Ascending aorta (tissue), 2 donors: ENCODE data around the gene C10orf88. TPM values are rescaled to one million over a fixed set of nuclear protein-coding genes. Genes with fewer than 3 reads are reported as not detected.

Source experiments
- DNase-seq, 2 donors: peaks; one replicate each; pipeline ENCODE4 v3.0.0-alpha.2; 2019; ENCODE audit warnings: low spot score in 2 of 2
- H3K27ac ChIP-seq, 2 donors: fragments of 200-600 bp; sonication (generic); one replicate each; pipeline ENCODE4 v1.5.1; 2016 to 2017; ENCODE audit warnings: mild to moderate bottlenecking in 1 of 2
- H3K27me3 ChIP-seq: fragments of 200-600 bp; sonication (generic); one replicate; pipeline ENCODE4 v1.5.1; 2017
- H3K36me3 ChIP-seq, 2 donors: fragments of 200-600 bp; sonication (generic); one replicate each; pipeline ENCODE4 v1.5.1; 2016
- H3K4me1 ChIP-seq, 2 donors: fragments of 200-600 bp; sonication (generic); one replicate each; pipeline ENCODE4 v1.5.1; 2016 to 2017; ENCODE audit warnings: mild to moderate bottlenecking in 1 of 2
- H3K4me3 ChIP-seq, 2 donors: fragments of 200-600 bp; sonication (generic); one replicate each; pipeline ENCODE4 v1.5.1; 2016 to 2017; ENCODE audit warnings: mild to moderate bottlenecking in 1 of 2
- H3K9me3 ChIP-seq, 2 donors: fragments of 200-600 bp; sonication (generic); one replicate each; pipeline ENCODE4 v1.5.1; 2016
- CTCF ChIP-seq, 3 experiments: fragments of 200-600 bp in 2 of 3; fragments of 450-650 bp in 1 of 3; sonication (generic) in 2 of 3; IDR thresholded peaks; one replicate each; pipeline ENCODE4 v1.5.1; 2016 to 2019; ENCODE audit warnings: antibody characterized with exemption in 3 of 3, mild to moderate bottlenecking in 1 of 3, moderate library complexity in 1 of 3
- intact Hi-C: fragments of 100-400 bp; cut with DNase I; formaldehyde crosslinking; loops from one replicate; pipeline ENCODE4 v1.15.1; 2023
- total RNA-seq: library from RNA; depleted of rRNA; stranded (reverse); fragments of >200 nt; gene quantifications from one replicate; pipeline ENCODE4 v1.1.0, GENCODE V29; 2016

C10orf88 gene
- 1.3 TPM for total RNA-seq

GRCh38 chr10:122953902-122954730 lies at the start of gene C10orf88:
C10orf88 (minus strand) TSS chr10:122954227; CDS start chr10:122954178, 49 bp downstream.
- Histone ChIP-seq H3K27ac (peak within 1 kb of the TSS; percentile 70 to 75), H3K9me3 (no peaks in the 10 kb centered on the region), H3K27me3 (no peaks in the 10 kb centered on the region), H3K36me3 (no peaks in the 10 kb centered on the region), H3K4me3 (peak within 1 kb of the TSS; percentile 76 to 97), H3K4me1 (peaks cover 0 to 5% of the 10 kb centered on the region in 2 donors)
- intact Hi-C loops = loop anchor here (1.0 kb wide), 3 partner anchors 26 to 200 kb away; partner anchors contain the start of genes BUB3, IKZF5 and PSTK
- DNase-seq = peak; percentile 88 to 98
- no peak for TF ChIP-seq CTCF (IDR thresholded peaks at IDR 0.05)

GRCh38 chr10:123001370-123001769 lies 47.3 kb upstream of the C10orf88 start:
- intact Hi-C loops = no loop called here
- H3K36me3 ChIP-seq = peaks cover 3 to 9% of the 10 kb centered on the region in 2 donors
- H3K4me1 ChIP-seq = peaks cover 0 to 1% of the 10 kb centered on the region in 2 donors
- no peak overlapping the region for H3K27ac ChIP-seq
- no peak overlapping the region for H3K4me3 ChIP-seq
- H3K27me3 ChIP-seq = no peaks in the 10 kb centered on the region
- TF ChIP-seq CTCF (IDR thresholded peaks at IDR 0.05) = no peak
- no peak for DNase-seq
- H3K9me3 ChIP-seq = no peaks in the 10 kb centered on the region

GRCh38 chr10:123000155-123000554 lies 46.1 kb upstream of the C10orf88 start:
- Histone ChIP-seq H3K27me3 (no peaks in the 10 kb centered on the region), H3K4me3 (no peak overlapping the region), H3K36me3 (peaks cover 14 to 20% of the 10 kb centered on the region in 2 donors), H3K27ac (no peak overlapping the region), H3K4me1 (no peaks in the 10 kb centered on the region), H3K9me3 (no peaks in the 10 kb centered on the region)
- no peak for DNase-seq
- no peak for TF ChIP-seq CTCF (IDR thresholded peaks at IDR 0.05)
- intact Hi-C loops = no loop called here

GRCh38 chr10:122999347-122999746 lies 45.3 kb upstream of the C10orf88 start:
- intact Hi-C loops = no loop called here

GRCh38 chr10:122998934-122999333 lies 44.9 kb upstream of the C10orf88 start:
- no peak overlapping the region for H3K4me3 ChIP-seq
- H3K27me3 ChIP-seq = no peaks in the 10 kb centered on the region
- intact Hi-C loops = no loop called here
- no peak for TF ChIP-seq CTCF (IDR thresholded peaks at IDR 0.05)
- DNase-seq = no peak
- H3K36me3 ChIP-seq = peaks cover 26 to 29% of the 10 kb centered on the region in 2 donors
- H3K27ac ChIP-seq = no peak overlapping the region
- no peaks in the 10 kb centered on the region for H3K4me1 ChIP-seq
- H3K9me3 ChIP-seq = no peaks in the 10 kb centered on the region

More at GRCh38 chr10:122999347-122999746, 45.3 kb upstream of the C10orf88 start:
- TF ChIP-seq CTCF (IDR thresholded peaks at IDR 0.05) = no peak
- Histone ChIP-seq H3K27me3 (no peaks in the 10 kb centered on the region), H3K9me3 (no peaks in the 10 kb centered on the region), H3K27ac (no peak overlapping the region), H3K4me1 (no peaks in the 10 kb centered on the region), H3K4me3 (no peak overlapping the region), H3K36me3 (peaks cover 22 to 25% of the 10 kb centered on the region in 2 donors)
- DNase-seq = no peak
